HL-60 (cell line): ENCODE data around the gene KLHL4.

Source experiments
- CTCF ChIP-seq: IDR thresholded peaks from one replicate; pipeline ENCODE4 v1.5.1; 2011; ENCODE audit warnings: low read length, control low read depth, inconsistent platforms; ENCODE audit not compliant: insufficient read depth
- GABPA ChIP-seq: IDR thresholded peaks from 2 replicates; pipeline ENCODE4 v1.6.1; 2012; ENCODE audit warnings: low read depth
- POLR2AphosphoS5 ChIP-seq: IDR thresholded peaks from 2 replicates; pipeline ENCODE4 v1.6.1; 2012; ENCODE audit warnings: low read depth
- SPI1 ChIP-seq: IDR thresholded peaks from 2 replicates; pipeline ENCODE4 v1.6.1; 2012; ENCODE audit warnings: low read depth, mild to moderate bottlenecking, borderline replicate concordance

GRCh38 chrX:87578978-87579377 lies 61.4 kb downstream of the KLHL4 start:
- no peak for TF ChIP-seq SPI1
- TF ChIP-seq POLR2AphosphoS5, result no peak
- TF ChIP-seq GABPA, result no peak
- TF ChIP-seq CTCF, result no peak
